Measurements from ENCODE around the gene ITPR2.

Gene ITPR2

DNA sequence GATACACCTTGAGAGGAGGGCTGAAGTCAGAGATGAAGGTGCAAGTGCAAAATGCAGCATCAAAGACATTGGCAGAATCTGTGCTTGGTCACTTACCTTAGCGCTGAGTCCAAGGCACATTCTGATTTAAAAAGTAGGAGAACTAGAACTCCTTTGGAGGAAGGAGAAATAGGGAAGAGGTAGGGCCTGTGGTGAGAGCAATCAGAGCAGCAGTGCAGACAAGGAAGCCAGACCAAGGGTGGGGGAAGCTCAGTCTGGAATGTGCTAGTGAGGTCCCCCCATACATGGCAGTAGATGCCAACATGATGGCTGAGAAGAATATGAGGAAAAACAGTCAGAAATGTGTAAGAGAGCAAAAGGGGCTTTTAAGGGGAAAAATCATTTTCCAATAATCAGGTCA lies 431.1 kb downstream of the ITPR2 start:
- Mint-ChIP-seq H3K9me3 (no peaks in the 10 kb centered on the region), H3K4me1 (no peaks in the 10 kb centered on the region), H3K27ac (no peak overlapping the region), H3K27me3 (ENCODE audit: low read depth, poor library complexity) (no peaks in the 10 kb centered on the region), H3K4me3 (no peak overlapping the region), H3K36me3 (ENCODE audit: low read depth) (no peaks in the 10 kb centered on the region)
- DNase-seq, result no peak
- TF ChIP-seq, protein P1, sequence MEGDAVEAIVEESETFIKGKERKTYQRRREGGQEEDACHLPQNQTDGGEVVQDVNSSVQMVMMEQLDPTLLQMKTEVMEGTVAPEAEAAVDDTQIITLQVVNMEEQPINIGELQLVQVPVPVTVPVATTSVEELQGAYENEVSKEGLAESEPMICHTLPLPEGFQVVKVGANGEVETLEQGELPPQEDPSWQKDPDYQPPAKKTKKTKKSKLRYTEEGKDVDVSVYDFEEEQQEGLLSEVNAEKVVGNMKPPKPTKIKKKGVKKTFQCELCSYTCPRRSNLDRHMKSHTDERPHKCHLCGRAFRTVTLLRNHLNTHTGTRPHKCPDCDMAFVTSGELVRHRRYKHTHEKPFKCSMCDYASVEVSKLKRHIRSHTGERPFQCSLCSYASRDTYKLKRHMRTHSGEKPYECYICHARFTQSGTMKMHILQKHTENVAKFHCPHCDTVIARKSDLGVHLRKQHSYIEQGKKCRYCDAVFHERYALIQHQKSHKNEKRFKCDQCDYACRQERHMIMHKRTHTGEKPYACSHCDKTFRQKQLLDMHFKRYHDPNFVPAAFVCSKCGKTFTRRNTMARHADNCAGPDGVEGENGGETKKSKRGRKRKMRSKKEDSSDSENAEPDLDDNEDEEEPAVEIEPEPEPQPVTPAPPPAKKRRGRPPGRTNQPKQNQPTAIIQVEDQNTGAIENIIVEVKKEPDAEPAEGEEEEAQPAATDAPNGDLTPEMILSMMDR (IDR thresholded peaks at IDR 0.05), result no peak

GRCh38 chr12:26400627-26401026 lies 432.4 kb downstream of the ITPR2 start:
- Mint-ChIP-seq H3K27me3 (ENCODE audit: low read depth, poor library complexity) (no peaks in the 10 kb centered on the region), H3K9me3 (no peaks in the 10 kb centered on the region), H3K36me3 (ENCODE audit: low read depth) (no peaks in the 10 kb centered on the region), H3K4me1 (no peaks in the 10 kb centered on the region), H3K4me3 (no peak overlapping the region), H3K27ac (no peak overlapping the region)
- DNase-seq, result no peak
- TF ChIP-seq, protein P1 (IDR thresholded peaks at IDR 0.05), result no peak

DNA sequence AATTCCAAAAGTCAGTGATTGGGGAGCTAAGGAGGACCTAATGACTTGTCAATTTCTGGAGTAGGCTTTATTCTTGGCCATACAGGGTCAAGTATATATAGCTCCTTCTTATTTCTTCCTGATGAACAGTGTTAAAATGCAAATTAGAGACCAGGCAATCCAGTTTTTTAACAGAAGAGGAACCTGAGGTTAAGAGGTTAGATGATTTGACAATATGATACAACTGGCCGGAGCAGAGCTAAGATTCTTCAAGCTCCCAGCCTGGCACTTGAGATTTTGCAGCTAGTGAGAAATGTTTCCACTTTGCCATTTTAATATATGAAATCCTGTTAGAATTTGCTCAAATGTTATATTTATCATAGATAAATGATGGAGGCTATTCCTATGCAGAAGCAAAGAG lies 433.6 kb downstream of the ITPR2 start:
- Mint-ChIP-seq H3K36me3 (ENCODE audit: low read depth) (no peaks in the 10 kb centered on the region), H3K27ac (no peak overlapping the region), H3K4me1 (no peaks in the 10 kb centered on the region), H3K27me3 (ENCODE audit: low read depth, poor library complexity) (no peaks in the 10 kb centered on the region), H3K4me3 (no peak overlapping the region), H3K9me3 (no peaks in the 10 kb centered on the region)
- TF ChIP-seq, protein P1 (IDR thresholded peaks at IDR 0.05), result no peak
- DNase-seq, result no peak

DNA sequence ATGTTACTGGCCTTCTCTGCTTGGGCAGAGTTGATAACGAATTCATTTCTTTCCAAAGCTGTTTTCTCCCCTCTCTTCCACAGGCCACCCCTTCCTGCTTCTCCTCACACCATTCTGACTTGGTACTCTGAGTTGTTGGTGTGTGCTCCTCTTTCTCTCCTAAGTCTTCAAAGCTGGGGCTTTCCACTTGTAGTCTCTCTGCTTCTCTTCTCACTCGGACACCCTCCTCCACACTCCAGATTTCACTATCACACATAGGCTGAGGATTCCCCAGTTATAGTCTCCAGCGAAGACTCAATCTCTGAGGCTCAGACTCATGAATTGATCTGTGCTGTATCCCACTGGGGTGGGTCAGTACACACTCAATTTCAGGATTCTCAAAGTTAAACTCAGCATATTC lies 436.6 kb downstream of the ITPR2 start:
- H3K27ac Mint-ChIP-seq, result no peak overlapping the region
- H3K27me3 Mint-ChIP-seq (ENCODE audit: low read depth, poor library complexity), result peaks cover 6% of the 10 kb centered on the region
- no peaks in the 10 kb centered on the region for H3K9me3 Mint-ChIP-seq
- H3K4me3 Mint-ChIP-seq, result no peak overlapping the region
- no peaks in the 10 kb centered on the region for H3K36me3 Mint-ChIP-seq (ENCODE audit: low read depth)
- TF ChIP-seq, protein P1 (IDR thresholded peaks at IDR 0.05), result no peak
- no peaks in the 10 kb centered on the region for H3K4me1 Mint-ChIP-seq
- DNase-seq, result no peak

DNA sequence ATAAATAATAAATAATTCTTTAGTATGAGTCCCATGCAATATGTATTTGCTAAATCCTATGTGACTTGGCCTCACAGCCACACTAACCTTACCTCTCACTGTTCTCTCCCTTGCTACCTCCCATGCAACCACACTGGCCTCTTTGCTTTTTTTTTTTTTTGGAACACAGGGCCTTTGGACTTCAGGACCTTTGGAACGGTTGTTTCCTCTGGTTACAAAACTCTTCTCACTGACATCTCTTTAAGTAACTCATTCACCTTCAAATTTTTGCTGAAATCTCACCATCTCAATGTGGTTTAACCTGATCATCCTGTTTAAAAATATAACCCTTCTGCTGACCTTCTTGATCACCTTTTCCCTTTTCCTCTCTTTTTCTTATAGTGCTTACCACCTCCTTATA lies 443.7 kb downstream of the ITPR2 start:
- no peak overlapping the region for H3K27ac Mint-ChIP-seq
- H3K4me3 Mint-ChIP-seq, result no peak overlapping the region
- no peaks in the 10 kb centered on the region for H3K36me3 Mint-ChIP-seq (ENCODE audit: low read depth)
- TF ChIP-seq, protein P1 (IDR thresholded peaks at IDR 0.05), result no peak
- no peaks in the 10 kb centered on the region for H3K4me1 Mint-ChIP-seq
- peaks cover under 1% of the 10 kb centered on the region for H3K9me3 Mint-ChIP-seq
- H3K27me3 Mint-ChIP-seq (ENCODE audit: low read depth, poor library complexity), result peaks cover 14% of the 10 kb centered on the region
- no peak for DNase-seq

- DNase-seq, result no peak
- Mint-ChIP-seq H3K27me3 (ENCODE audit: low read depth, poor library complexity) (peaks cover 7% of the 10 kb centered on the region), H3K4me1 (peaks cover 5% of the 10 kb centered on the region), H3K9me3 (peaks cover 12% of the 10 kb centered on the region), H3K4me3 (no peak overlapping the region), H3K27ac (no peak overlapping the region), H3K36me3 (ENCODE audit: low read depth) (no peaks in the 10 kb centered on the region)
- TF ChIP-seq, protein P1 (IDR thresholded peaks at IDR 0.05), result no peak
Observed at GRCh38 chr12:26384536-26384935, 448.5 kb downstream of the ITPR2 start.

Data from nephron progenitor cell (in vitro differentiated cells).